Transverse colon (tissue), 4 donors: ENCODE measurements around the gene ZDHHC14. TPM values are rescaled to one million over a fixed set of nuclear protein-coding genes. Genes with fewer than 3 reads are reported as not detected.

ENCODE experiments used
- DNase-seq: peaks from one replicate; pipeline ENCODE4 v3.0.0-alpha.2; 2019
- H3K27ac ChIP-seq, 4 donors: fragments of 200-600 bp; sonication (generic); 2 replicates each; pipeline ENCODE4 v1.5.1; 2016 to 2018; ENCODE audit warnings: inconsistent platforms in 4 of 4
- H3K27me3 ChIP-seq: fragments of 200-600 bp; sonication (generic); 2 replicates; pipeline ENCODE4 v1.5.1; 2017; ENCODE audit warnings: inconsistent platforms
- H3K36me3 ChIP-seq, 4 donors: fragments of 200-600 bp; sonication (generic); 2 replicates each; pipeline ENCODE4 v1.5.1; 2017 to 2019; ENCODE audit warnings: inconsistent platforms in 4 of 4
- H3K4me1 ChIP-seq, 4 donors: fragments of 200-600 bp; sonication (generic); 2 replicates each; pipeline ENCODE4 v1.5.1; 2017 to 2020; ENCODE audit warnings: inconsistent platforms in 4 of 4
- H3K4me3 ChIP-seq, 4 donors: fragments of 200-600 bp; sonication (generic); 1 replicate in 1 of 4; 2 replicates in 3 of 4; pipeline versions ENCODE4 v1.5.1 to v1.6.1; 2017 to 2019; ENCODE audit warnings: inconsistent platforms in 4 of 4
- H3K9me3 ChIP-seq, 2 donors: fragments of 200-600 bp; sonication (generic); 2 replicates each; pipeline ENCODE4 v1.5.1; 2017 to 2019; ENCODE audit warnings: inconsistent platforms in 2 of 2
- CTCF ChIP-seq, 5 experiments: fragments of 200-600 bp in 3 of 5; fragments of 450-650 bp in 2 of 5; sonication (generic) in 3 of 5; IDR thresholded peaks; 1 replicate in 2 of 5; 2 replicates in 3 of 5; pipeline ENCODE4 v1.5.1; 2016 to 2017; ENCODE audit warnings: antibody characterized with exemption in 5 of 5, inconsistent platforms in 3 of 5, mild to moderate bottlenecking in 2 of 5, moderate library complexity in 1 of 5
- EP300 ChIP-seq: sonication (generic); formaldehyde crosslinking; IDR thresholded peaks from one replicate; pipeline ENCODE4 v1.6.1; 2017; ENCODE audit warnings: antibody characterized with exemption, low read depth
- POLR2A ChIP-seq: fragments of 450-650 bp; IDR thresholded peaks from one replicate; pipeline ENCODE4 v1.6.1; 2016; ENCODE audit warnings: antibody characterized with exemption, mild to moderate bottlenecking, moderate library complexity
- POLR2AphosphoS5 ChIP-seq, 3 donors: sonication (generic); formaldehyde crosslinking; IDR thresholded peaks; one replicate each; pipeline ENCODE4 v1.6.1; 2016; ENCODE audit warnings: antibody characterized with exemption in 3 of 3
- WGBS, 2 donors: methylation state at CpG; one replicate each; pipeline ENCODE4 v1.1.5; 2018; ENCODE audit warnings: low coverage in 1 of 2; 5-methylcytosine and 5-hydroxymethylcytosine counted together
- in situ Hi-C, 4 donors: fragments of 200-750 bp; cut with MboI; loops; one replicate each; pipeline versions ENCODE4 v1.15.0 to v1.15.1; 2017; ENCODE audit warnings: low sequenced_read_pairs in 3 of 4, low pct_ligation_motif_present in 1 of 4, low pct_unique_long_range_greater_than_20kb in 1 of 4
- intact Hi-C: fragments of 100-400 bp; cut with DNase I; formaldehyde crosslinking; loops from one replicate; pipeline ENCODE4 v1.15.1; 2023; ENCODE audit warnings: low total_unique reads
- total RNA-seq, 4 donors: library from RNA; depleted of rRNA; stranded (reverse); fragments of >200 nt; gene quantifications; one replicate each; pipeline ENCODE4 v1.1.0, GENCODE V29; 2016

ZDHHC14 gene
- total RNA-seq, 4 donors from 2014 or later: 10.2 to 16.5 (median 12.5) TPM

- WGBS, 2 donors: 64 to 69% methylated on average over 3 of the region's 3 CpGs
- in situ Hi-C loops: no loop called here
- intact Hi-C loops: no loop called here
- H3K4me1 ChIP-seq: no peaks in the 10 kb centered on the region
- no peaks in the 10 kb centered on the region for H3K36me3 ChIP-seq
- H3K27ac ChIP-seq: no peak overlapping the region
- TF ChIP-seq EP300 (no peak), POLR2AphosphoS5 (IDR thresholded peaks at IDR 0.05) (no peak), CTCF (IDR thresholded peaks at IDR 0.05) (no peak), POLR2A (no peak)
- no peak for DNase-seq
- H3K4me3 ChIP-seq: no peak overlapping the region
- H3K9me3 ChIP-seq: no peaks in the 10 kb centered on the region
- no peaks in the 10 kb centered on the region for H3K27me3 ChIP-seq
These were observed 188.6 kb downstream of the ZDHHC14 start for GRCh38 chr6:157569543-157569942.

DNA sequence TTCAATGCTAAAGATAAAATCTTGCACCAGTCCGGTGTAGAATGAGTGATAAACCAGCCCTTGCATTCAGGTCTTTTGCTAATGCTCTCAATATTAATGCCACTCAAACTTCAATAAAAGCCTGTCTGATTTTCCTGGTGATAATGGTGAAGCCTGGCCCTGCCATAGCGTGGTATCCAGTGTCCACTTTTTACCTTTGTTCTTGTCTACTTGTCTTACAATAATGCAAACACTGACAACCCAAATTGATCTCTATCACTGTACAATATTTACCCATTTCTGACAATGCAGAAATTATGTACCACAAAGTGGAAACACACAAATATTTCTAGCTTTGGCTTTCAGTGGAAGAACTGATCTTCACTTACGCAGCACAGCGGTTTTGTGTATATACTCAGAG, 189.1 kb downstream of the ZDHHC14 start:
- in situ Hi-C loops: no loop called here
- 86 to 90% methylated on average over 4 of the region's 4 CpGs for WGBS, 2 donors
- H3K36me3 ChIP-seq: no peaks in the 10 kb centered on the region

DNA sequence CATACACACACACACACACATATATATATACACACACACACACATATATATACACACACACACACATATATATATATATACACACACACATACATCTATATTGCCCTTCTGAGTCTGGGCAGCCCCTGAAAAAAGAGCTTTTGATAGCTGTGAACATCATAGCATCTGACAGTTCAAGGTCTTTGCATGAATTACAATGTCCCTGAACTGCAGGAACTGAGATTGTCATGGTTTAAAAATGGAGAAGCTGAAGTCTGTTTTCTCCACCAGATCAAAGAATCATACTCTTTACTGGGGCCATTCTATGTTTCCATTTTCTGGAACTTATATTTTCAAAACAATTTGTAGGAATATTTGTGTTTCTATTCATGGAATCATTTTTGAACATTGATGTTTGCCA, 189.8 kb downstream of the ZDHHC14 start:
- no peak for DNase-seq
- Histone ChIP-seq H3K27ac (no peak overlapping the region), H3K4me3 (no peak overlapping the region), H3K27me3 (no peaks in the 10 kb centered on the region), H3K9me3 (no peaks in the 10 kb centered on the region), H3K36me3 (no peaks in the 10 kb centered on the region), H3K4me1 (no peaks in the 10 kb centered on the region)
- in situ Hi-C loops: no loop called here
- TF ChIP-seq POLR2A: no peak
- TF ChIP-seq POLR2AphosphoS5 (IDR thresholded peaks at IDR 0.05): no peak
- TF ChIP-seq CTCF (IDR thresholded peaks at IDR 0.05): no peak
- TF ChIP-seq EP300: no peak
- intact Hi-C loops: no loop called here

More for the DNA sequence above, 189.1 kb downstream of the ZDHHC14 start:
- H3K4me3 ChIP-seq: no peak overlapping the region
- H3K27me3 ChIP-seq: no peaks in the 10 kb centered on the region
- no peak for TF ChIP-seq EP300
- TF ChIP-seq POLR2A: no peak
- no peak for TF ChIP-seq POLR2AphosphoS5 (IDR thresholded peaks at IDR 0.05)
- TF ChIP-seq CTCF (IDR thresholded peaks at IDR 0.05): no peak
- DNase-seq: no peak
- H3K27ac ChIP-seq: no peak overlapping the region
- intact Hi-C loops: no loop called here
- H3K9me3 ChIP-seq: no peaks in the 10 kb centered on the region
- no peaks in the 10 kb centered on the region for H3K4me1 ChIP-seq

DNA sequence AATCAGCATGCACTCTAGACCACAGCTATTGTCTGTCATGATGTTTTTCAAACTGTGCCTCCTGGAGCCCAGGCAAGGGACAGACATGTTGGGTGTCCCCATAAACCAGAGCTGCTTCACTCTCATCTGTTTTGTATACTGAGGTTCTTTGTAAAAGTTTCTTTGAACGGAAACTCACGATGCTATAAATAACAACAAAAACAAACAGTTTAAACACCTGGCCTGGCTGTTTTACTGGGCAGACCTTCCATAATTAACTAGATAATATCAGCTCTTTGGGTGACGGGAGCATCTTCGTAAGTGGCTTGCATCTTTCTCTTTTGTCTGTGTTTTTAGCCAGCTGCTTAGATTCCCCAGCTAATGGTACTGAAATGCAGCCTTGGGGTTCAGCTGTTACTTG, 190.3 kb downstream of the ZDHHC14 start:
- Histone ChIP-seq H3K36me3 (no peaks in the 10 kb centered on the region), H3K4me1 (no peaks in the 10 kb centered on the region), H3K27ac (no peak overlapping the region), H3K9me3 (no peaks in the 10 kb centered on the region), H3K27me3 (no peaks in the 10 kb centered on the region), H3K4me3 (no peak overlapping the region)
- intact Hi-C loops (no loop called here), in situ Hi-C loops (no loop called here)
- no peak for DNase-seq
- TF ChIP-seq POLR2AphosphoS5 (IDR thresholded peaks at IDR 0.05) (no peak), EP300 (no peak), POLR2A (no peak), CTCF (IDR thresholded peaks at IDR 0.05) (no peak)
- 70 to 72% methylated on average over 4 of the region's 4 CpGs for WGBS, 2 donors
